ENCODE measurements around the gene F10. TPM values are rescaled to one million over a fixed set of nuclear protein-coding genes. Genes with fewer than 3 reads are reported as not detected.

The F10 gene
- total and polyA plus RNA-seq, 2 experiments from 2014 or later: 0.76 to 1.6 TPM

DNA sequence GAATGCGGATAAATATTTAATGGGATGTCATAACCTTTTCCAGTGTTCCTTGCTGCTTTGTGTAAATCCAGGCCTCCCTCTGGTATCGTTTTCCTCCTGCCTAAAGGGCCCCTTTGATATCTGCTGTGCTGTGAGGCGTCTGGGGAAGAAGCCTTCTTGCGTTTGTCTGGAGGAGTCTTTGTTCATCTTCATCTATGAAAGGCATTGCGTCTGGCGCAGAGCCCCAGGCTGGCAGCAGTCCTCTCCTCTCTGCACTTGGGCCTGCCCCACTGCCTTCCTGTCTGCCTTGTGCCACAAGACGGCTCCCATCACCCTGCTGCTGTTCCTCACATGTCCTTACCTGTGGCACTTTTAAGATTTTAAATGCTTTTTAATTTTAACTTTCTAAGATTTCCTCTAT, 45.6 kb downstream of the F10 start (continued):
- no peak for TF ChIP-seq REST (IDR thresholded peaks at IDR 0.05; ENCODE audit: unreplicated experiment)
- TF ChIP-seq, protein P1, sequence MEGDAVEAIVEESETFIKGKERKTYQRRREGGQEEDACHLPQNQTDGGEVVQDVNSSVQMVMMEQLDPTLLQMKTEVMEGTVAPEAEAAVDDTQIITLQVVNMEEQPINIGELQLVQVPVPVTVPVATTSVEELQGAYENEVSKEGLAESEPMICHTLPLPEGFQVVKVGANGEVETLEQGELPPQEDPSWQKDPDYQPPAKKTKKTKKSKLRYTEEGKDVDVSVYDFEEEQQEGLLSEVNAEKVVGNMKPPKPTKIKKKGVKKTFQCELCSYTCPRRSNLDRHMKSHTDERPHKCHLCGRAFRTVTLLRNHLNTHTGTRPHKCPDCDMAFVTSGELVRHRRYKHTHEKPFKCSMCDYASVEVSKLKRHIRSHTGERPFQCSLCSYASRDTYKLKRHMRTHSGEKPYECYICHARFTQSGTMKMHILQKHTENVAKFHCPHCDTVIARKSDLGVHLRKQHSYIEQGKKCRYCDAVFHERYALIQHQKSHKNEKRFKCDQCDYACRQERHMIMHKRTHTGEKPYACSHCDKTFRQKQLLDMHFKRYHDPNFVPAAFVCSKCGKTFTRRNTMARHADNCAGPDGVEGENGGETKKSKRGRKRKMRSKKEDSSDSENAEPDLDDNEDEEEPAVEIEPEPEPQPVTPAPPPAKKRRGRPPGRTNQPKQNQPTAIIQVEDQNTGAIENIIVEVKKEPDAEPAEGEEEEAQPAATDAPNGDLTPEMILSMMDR (conservative IDR thresholded peaks at IDR 0.05; ENCODE audit: low read depth in 2 of 2): no peak
- TF ChIP-seq, protein P2, sequence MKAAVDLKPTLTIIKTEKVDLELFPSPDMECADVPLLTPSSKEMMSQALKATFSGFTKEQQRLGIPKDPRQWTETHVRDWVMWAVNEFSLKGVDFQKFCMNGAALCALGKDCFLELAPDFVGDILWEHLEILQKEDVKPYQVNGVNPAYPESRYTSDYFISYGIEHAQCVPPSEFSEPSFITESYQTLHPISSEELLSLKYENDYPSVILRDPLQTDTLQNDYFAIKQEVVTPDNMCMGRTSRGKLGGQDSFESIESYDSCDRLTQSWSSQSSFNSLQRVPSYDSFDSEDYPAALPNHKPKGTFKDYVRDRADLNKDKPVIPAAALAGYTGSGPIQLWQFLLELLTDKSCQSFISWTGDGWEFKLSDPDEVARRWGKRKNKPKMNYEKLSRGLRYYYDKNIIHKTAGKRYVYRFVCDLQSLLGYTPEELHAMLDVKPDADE (IDR thresholded peaks at IDR 0.05): no peak
- TF ChIP-seq STAT1 (IDR thresholded peaks at IDR 0.05; ENCODE audit: unreplicated experiment): no peak
- TF ChIP-seq ZNF114 (CRISPR knock-in tag; IDR thresholded peaks at IDR 0.05): no peak
- no peak for TF ChIP-seq ZNF331 (CRISPR knock-in tag; IDR thresholded peaks at IDR 0.05; ENCODE audit: low read depth)
- no peak for TF ChIP-seq EZH2 (IDR thresholded peaks at IDR 0.05; ENCODE audit: low read depth, unreplicated experiment)

DNA sequence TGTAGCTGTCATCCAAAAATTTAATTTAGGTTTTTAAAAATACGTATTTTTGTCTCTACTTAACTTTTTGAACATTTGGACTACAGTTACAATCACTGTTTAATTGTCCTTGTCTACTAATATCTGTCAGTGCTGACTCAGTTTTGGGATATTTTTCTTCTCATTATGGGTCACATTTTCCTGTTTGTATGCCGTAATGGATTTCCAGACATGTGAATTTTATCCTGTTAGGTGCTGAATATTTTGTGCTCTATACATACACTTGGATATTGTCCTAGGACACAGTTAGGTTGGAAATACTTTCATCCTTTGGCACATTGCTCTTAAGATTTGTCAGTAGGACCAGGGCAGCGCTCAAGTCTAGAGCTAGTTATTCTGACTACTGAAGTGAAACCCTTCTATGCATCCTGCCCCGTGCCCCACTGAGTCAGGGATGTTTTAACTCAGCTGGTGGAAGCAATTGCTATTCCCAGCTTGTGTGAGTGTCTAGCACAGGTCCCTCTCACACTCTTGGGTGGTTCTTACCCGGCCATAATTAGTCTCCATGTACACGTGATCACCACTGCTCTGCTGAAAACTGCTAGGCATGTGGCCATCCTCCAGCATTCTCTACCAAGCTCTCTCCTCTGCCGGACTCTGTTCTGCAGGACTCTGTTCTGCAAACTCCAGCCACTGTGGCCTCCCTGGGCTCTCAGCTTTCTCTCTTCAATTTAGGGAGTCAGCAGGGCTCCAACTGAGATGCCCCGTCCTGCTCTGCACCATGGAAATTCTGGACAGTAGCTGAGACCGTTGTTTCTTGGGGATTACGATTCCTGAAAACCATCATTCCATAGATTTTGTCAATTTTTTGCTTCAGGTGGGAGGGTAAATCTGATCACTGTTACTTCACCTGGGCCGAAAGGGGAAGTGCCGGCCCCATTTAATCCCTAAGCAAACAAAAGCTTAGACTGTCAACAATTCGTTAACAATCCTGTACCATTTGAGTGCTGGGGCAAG, 47.0 kb downstream of the F10 start:
- Histone ChIP-seq H3K36me3 (ENCODE audit: insufficient read depth) (no peaks in the 10 kb centered on the region), H3K27me3 (ENCODE audit: insufficient read depth) (no peaks in the 10 kb centered on the region), H3K79me2 (replicated peaks; ENCODE audit: insufficient read depth) (no peaks in the 10 kb centered on the region), H3K9me2 (ENCODE audit: insufficient read depth) (no peaks in the 10 kb centered on the region), H3K4me2 (no peak overlapping the region), H3F3A (replicated peaks; ENCODE audit: low read depth) (no peaks in the 10 kb centered on the region), H3K4me1 (ENCODE audit: insufficient read depth) (no peaks in the 10 kb centered on the region), H3K4me3 (no peak overlapping the region), H3K27ac (ENCODE audit: low read depth) (no peak overlapping the region), H2AFZ (no peak overlapping the region), H4K20me1 (replicated peaks; ENCODE audit: insufficient read depth) (no peaks in the 10 kb centered on the region; the same call in 1 of the 2 replicates)
- Mint-ChIP-seq H3K4me1 (peaks cover 2% of the 10 kb centered on the region; the same call in 2 of the 3 replicates), H3K9me3 (no peaks in the 10 kb centered on the region), H3K4me3 (no peak overlapping the region; the same call in 2 of the 3 replicates), H3K27me3 (ENCODE audit: insufficient read depth, low read depth, poor library complexity) (peaks cover 3% of the 10 kb centered on the region), H3K36me3 (ENCODE audit: low read depth) (peaks cover 28% of the 10 kb centered on the region), H3K27ac (no peak overlapping the region)
- ATAC-seq (no peak), DNase-seq (ENCODE audit: low spot score) (no peak)
- TF ChIP-seq JUNB (IDR thresholded peaks at IDR 0.05; ENCODE audit: unreplicated experiment) (no peak), ZNF462 (CRISPR knock-in tag; IDR thresholded peaks at IDR 0.05) (no peak), ZNF114 (CRISPR knock-in tag; IDR thresholded peaks at IDR 0.05) (no peak)

Data from GM23338 (cell line).